Thyroid gland (tissue), 4 donors: Measurements from ENCODE around the gene CRY1. TPM values are rescaled to one million over a fixed set of nuclear protein-coding genes. Genes with fewer than 3 reads are reported as not detected.
A peak's percentile ranks its signal among the peaks of the same experiment; 100 is the strongest.

Experiments
- DNase-seq, 2 donors: peaks; one replicate each; pipeline ENCODE4 v3.0.0-alpha.2; 2019
- H3K27ac ChIP-seq, 3 donors: fragments of 200-600 bp; sonication (generic); 1 replicate in 2 of 3; 2 replicates in 1 of 3; pipeline ENCODE4 v1.5.1; 2016 to 2019; ENCODE audit warnings: mild to moderate bottlenecking in 1 of 3, moderate library complexity in 1 of 3
- H3K27me3 ChIP-seq: fragments of 200-600 bp; sonication (generic); one replicate; pipeline ENCODE4 v1.5.1; 2019
- H3K36me3 ChIP-seq, 2 donors: fragments of 200-600 bp; sonication (generic); one replicate each; pipeline ENCODE4 v1.5.1; 2016 to 2019
- H3K4me1 ChIP-seq, 2 donors: fragments of 200-600 bp; sonication (generic); one replicate each; pipeline ENCODE4 v1.5.1; 2017 to 2019
- H3K4me3 ChIP-seq, 3 donors: fragments of 200-600 bp; sonication (generic); replicated peaks in 1 of 3; 1 replicate in 2 of 3; 2 replicates in 1 of 3; pipeline ENCODE4 v1.5.1; 2016; ENCODE audit warnings: mild to moderate bottlenecking in 1 of 3
- H3K9me3 ChIP-seq: fragments of 200-600 bp; sonication (generic); one replicate; pipeline ENCODE4 v1.5.1; 2017
- POLR2A ChIP-seq, 2 donors: fragments of 450-650 bp; IDR thresholded peaks; one replicate each; pipeline ENCODE4 v1.6.1; 2017; ENCODE audit warnings: antibody characterized with exemption in 2 of 2, mild to moderate bottlenecking in 2 of 2, moderate library complexity in 1 of 2
- WGBS, 2 donors: methylation state at CpG; one replicate each; pipeline ENCODE4 v1.1.5; 2017; 5-methylcytosine and 5-hydroxymethylcytosine counted together
- intact Hi-C: fragments of 100-400 bp; cut with DNase I; formaldehyde crosslinking; loops from one replicate; pipeline ENCODE4 v1.15.1; 2023
- total RNA-seq, 4 donors: library from RNA; depleted of rRNA; stranded (reverse); fragments of >200 nt; gene quantifications; one replicate each; pipeline ENCODE4 v1.2.3, GENCODE V29; 2016
- TF ChIP-seq, protein P1 (sequence below), 6 experiments: fragments of 200-600 bp in 3 of 6; fragments of 450-650 bp in 3 of 6; sonication (generic) in 3 of 6; IDR thresholded peaks; one replicate each; pipeline ENCODE4 v1.5.1; 2016 to 2019; ENCODE audit warnings: antibody characterized with exemption in 6 of 6, mild to moderate bottlenecking in 2 of 6, inconsistent platforms in 1 of 6, moderate library complexity in 1 of 6

Gene CRY1
- total RNA-seq, 4 donors from 2014 or later = 53.3 to 68.8 (median 61.7) TPM

DNA sequence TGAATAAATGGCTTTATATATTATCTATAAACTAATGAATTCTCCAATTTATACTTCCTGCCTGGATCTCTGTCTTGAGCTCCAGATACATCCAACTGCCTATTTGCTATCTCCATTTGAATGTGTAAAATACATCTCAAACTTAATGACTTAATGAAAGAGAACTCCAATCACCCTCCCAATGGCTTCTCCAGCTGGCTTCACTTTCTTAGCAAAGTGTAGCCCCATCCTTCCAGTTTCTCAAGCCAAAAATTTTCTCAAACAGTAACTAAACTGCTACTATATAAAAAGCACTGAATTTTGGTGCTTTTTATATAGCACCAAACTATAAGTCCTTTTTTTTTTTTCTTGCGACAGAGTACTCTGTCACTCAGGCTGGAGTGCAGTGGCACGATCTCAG is 2.6 kb downstream of the CRY1 start:
- WGBS, 2 donors = 91 to 96% methylated on average over 2 of the region's 2 CpGs
- Histone ChIP-seq H3K4me3 (no peak overlapping the region), H3K36me3 (no peaks in the 10 kb centered on the region), H3K27ac (peak overlapping the region in 2 of 3 donors; percentile 98 to 99), H3K9me3 (no peaks in the 10 kb centered on the region), H3K4me1 (peaks cover 6 to 15% of the 10 kb centered on the region in 2 donors), H3K27me3 (no peaks in the 10 kb centered on the region)
- intact Hi-C loops = no loop called here
- no peak for DNase-seq
- no peak for TF ChIP-seq POLR2A (IDR thresholded peaks at IDR 0.05)
- TF ChIP-seq, protein P1, sequence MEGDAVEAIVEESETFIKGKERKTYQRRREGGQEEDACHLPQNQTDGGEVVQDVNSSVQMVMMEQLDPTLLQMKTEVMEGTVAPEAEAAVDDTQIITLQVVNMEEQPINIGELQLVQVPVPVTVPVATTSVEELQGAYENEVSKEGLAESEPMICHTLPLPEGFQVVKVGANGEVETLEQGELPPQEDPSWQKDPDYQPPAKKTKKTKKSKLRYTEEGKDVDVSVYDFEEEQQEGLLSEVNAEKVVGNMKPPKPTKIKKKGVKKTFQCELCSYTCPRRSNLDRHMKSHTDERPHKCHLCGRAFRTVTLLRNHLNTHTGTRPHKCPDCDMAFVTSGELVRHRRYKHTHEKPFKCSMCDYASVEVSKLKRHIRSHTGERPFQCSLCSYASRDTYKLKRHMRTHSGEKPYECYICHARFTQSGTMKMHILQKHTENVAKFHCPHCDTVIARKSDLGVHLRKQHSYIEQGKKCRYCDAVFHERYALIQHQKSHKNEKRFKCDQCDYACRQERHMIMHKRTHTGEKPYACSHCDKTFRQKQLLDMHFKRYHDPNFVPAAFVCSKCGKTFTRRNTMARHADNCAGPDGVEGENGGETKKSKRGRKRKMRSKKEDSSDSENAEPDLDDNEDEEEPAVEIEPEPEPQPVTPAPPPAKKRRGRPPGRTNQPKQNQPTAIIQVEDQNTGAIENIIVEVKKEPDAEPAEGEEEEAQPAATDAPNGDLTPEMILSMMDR (IDR thresholded peaks at IDR 0.05) = no peak

DNA sequence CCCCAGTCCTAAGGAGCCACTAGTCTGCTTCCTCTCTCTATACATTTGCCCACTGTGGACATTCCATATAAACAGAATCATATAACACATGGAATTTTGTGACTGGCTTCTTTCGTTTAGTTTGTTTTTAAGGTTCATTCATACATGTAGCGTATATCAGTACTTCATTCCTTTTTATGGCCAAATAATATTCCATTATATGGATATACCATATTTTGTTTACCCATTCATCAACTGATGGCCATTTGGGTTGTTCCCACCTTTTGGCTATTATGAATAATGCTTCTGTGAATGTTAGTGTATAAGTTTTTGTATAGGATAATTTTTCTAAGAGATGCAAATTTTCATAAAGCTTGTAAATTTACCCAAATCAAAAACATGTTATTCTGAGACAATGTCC is 4.4 kb downstream of the CRY1 start:
- H3K4me1 ChIP-seq = peaks cover 6 to 15% of the 10 kb centered on the region in 2 donors
- no peaks in the 10 kb centered on the region for H3K27me3 ChIP-seq
- no peak overlapping the region for H3K4me3 ChIP-seq
- no peak overlapping the region for H3K27ac ChIP-seq
- no peak for DNase-seq
- H3K9me3 ChIP-seq = no peaks in the 10 kb centered on the region
- intact Hi-C loops = no loop called here
- no peaks in the 10 kb centered on the region for H3K36me3 ChIP-seq
- TF ChIP-seq, protein P1 (IDR thresholded peaks at IDR 0.05) = no peak
- TF ChIP-seq POLR2A (IDR thresholded peaks at IDR 0.05) = no peak
- 97 to 98% methylated on average over 2 of the region's 2 CpGs for WGBS, 2 donors

DNA sequence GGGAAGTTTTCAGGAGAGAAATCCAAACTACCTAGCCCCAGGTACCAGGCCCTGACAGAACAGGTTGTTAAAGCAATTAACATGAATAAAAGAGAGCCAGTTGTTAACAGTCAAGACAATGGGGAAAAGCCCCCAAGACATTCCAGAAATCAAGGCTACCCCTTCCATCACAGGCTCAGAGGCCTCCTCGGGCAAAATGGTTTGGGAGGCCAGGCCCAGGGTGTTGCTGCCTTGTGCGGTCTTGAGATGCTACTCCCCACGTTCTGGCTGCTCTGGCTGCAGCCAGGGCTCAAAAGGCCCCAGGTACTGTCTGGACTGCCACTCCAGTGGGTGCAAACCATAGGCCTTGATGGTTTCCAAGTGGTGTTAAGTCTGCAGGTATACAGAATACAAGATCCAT is 7.0 kb downstream of the CRY1 start:
- DNase-seq = no peak
- no peaks in the 10 kb centered on the region for H3K27me3 ChIP-seq
- peaks cover 9 to 10% of the 10 kb centered on the region in 2 donors for H3K4me1 ChIP-seq
- H3K27ac ChIP-seq = no peak overlapping the region
- H3K4me3 ChIP-seq = no peak overlapping the region
- no peaks in the 10 kb centered on the region for H3K36me3 ChIP-seq
- intact Hi-C loops = no loop called here
- no peaks in the 10 kb centered on the region for H3K9me3 ChIP-seq
- TF ChIP-seq, protein P1 (IDR thresholded peaks at IDR 0.05) = no peak
- no peak for TF ChIP-seq POLR2A (IDR thresholded peaks at IDR 0.05)
- WGBS, 2 donors = 86 to 95% methylated on average over 3 of the region's 3 CpGs

DNA sequence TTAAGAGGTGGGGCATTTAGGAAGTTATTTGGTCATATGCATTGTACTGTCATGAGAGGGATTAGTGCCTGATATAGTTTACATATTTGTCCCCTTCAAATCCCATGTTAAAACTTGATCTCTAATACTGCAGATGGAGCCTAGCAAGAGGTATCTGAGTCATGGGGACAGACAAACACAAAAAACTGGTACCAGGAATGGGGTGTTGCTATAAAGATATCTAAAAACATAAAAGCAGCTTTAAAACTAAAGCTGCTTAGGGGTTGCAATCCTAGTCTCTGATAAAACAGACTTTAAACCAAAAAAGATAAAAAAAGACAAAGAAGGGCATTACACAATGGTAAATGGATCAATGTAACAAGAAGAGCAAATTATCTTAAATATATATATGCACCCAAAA is 11.6 kb downstream of the CRY1 start:
- Histone ChIP-seq H3K9me3 (no peaks in the 10 kb centered on the region), H3K4me3 (no peak overlapping the region), H3K27ac (no peak overlapping the region), H3K4me1 (peaks cover 23% of the 10 kb centered on the region in 2 donors), H3K36me3 (no peaks in the 10 kb centered on the region), H3K27me3 (no peaks in the 10 kb centered on the region)
- DNase-seq = no peak
- no peak for TF ChIP-seq POLR2A (IDR thresholded peaks at IDR 0.05)
- TF ChIP-seq, protein P1 (IDR thresholded peaks at IDR 0.05) = no peak
- intact Hi-C loops = no loop called here

DNA sequence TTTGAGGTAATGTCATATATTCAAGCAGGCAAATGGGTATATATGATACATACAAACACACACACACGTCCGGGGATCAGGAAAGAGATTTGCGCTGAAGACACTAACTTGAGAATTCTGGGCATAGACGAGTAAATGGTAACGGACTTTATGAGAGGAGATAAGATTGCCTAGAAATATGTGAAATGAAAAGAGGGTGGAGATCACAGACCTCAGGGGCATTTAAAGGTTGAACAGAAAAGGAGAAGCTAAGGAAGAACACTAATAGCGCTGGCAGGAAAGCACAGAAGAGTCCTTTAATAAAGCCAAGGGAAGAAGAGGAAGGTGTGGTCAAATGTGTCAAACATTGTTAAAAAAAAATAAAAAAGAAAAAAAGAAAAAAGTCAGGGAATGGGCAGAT is 13.1 kb downstream of the CRY1 start:
- no peak for TF ChIP-seq POLR2A (IDR thresholded peaks at IDR 0.05)
- TF ChIP-seq, protein P1 (IDR thresholded peaks at IDR 0.05) = no peak
- Histone ChIP-seq H3K4me1 (peaks cover 23% of the 10 kb centered on the region in 2 donors), H3K27ac (no peak overlapping the region), H3K4me3 (no peak overlapping the region), H3K9me3 (no peaks in the 10 kb centered on the region), H3K27me3 (no peaks in the 10 kb centered on the region), H3K36me3 (no peaks in the 10 kb centered on the region)
- intact Hi-C loops = no loop called here
- 81 to 85% methylated on average over 6 of the region's 6 CpGs for WGBS, 2 donors
- no peak for DNase-seq
